Measurements from ENCODE around the gene MBOAT2. TPM values are rescaled to one million over a fixed set of nuclear protein-coding genes. Genes with fewer than 3 reads are reported as not detected.
"Not testable (repeated sequence)": the region's sequence is repeated elsewhere in the genome, so short reads cannot be mapped to it uniquely, and the experiment has no call there.

Gene MBOAT2
- total RNA-seq, 1 donor from 2014 or later, result 84.0 TPM

DNA sequence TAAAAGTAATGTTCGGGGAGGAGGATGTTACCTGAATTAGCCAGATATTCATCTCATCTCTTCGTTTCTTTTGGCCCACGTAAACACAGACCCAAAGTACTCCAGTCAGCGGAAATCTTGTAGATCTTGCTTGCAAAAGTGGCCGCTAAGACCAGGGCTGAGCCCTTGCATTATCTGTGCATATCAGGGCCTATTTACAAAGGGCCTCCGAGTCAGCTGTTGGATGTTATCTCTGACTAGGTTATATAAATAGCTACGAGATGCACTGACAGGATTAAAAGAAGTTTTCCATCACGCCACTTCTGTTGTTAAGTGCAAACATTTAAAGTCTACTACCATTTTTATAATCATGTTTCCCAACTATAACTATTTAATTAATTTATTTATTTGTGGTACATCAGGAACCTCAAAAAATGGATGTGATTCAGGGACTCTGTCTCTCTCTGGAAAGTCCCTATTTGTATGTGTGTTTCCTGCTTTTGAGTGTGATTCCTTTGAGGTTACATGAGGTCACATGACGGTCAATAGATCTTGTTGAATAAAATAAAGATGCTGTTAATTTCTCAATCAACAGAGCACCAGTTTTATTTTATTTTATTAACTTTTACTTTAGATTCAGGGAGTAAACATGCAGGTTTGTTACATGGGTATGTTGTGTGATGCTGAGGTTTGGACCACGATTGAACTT is 46.8 kb upstream of the MBOAT2 start:
- Histone ChIP-seq H3K27me3 (no peaks in the 10 kb centered on the region), H3K4me1 (no peaks in the 10 kb centered on the region), H3F3A (ENCODE audit: low read depth) (no peaks in the 10 kb centered on the region), H3K9me3 (ENCODE audit: low read depth) (no peaks in the 10 kb centered on the region), H3K4me3 (no peak overlapping the region), H3K79me2 (ENCODE audit: low read depth) (no peaks in the 10 kb centered on the region), H3K4me2 (no peak overlapping the region), H3K36me3 (no peaks in the 10 kb centered on the region), H4K20me1 (ENCODE audit: low read depth) (no peaks in the 10 kb centered on the region), H3K9ac (no peak overlapping the region), H3K27ac (no peak overlapping the region), H2AFZ (replicated peaks) (no peak overlapping the region)
- no peaks in the 10 kb centered on the region for H3K27me3 Mint-ChIP-seq (ENCODE audit: insufficient read depth, low read depth)
- H3K36me3 Mint-ChIP-seq, result no peaks in the 10 kb centered on the region
- no peak overlapping the region for H3K4me3 Mint-ChIP-seq
- no peaks in the 10 kb centered on the region for H3K4me1 Mint-ChIP-seq
- TF ChIP-seq EZH2phosphoT487 (IDR thresholded peaks at IDR 0.05) (no peak), EZH2 (IDR thresholded peaks at IDR 0.05) (no peak)
- TF ChIP-seq, protein P1, sequence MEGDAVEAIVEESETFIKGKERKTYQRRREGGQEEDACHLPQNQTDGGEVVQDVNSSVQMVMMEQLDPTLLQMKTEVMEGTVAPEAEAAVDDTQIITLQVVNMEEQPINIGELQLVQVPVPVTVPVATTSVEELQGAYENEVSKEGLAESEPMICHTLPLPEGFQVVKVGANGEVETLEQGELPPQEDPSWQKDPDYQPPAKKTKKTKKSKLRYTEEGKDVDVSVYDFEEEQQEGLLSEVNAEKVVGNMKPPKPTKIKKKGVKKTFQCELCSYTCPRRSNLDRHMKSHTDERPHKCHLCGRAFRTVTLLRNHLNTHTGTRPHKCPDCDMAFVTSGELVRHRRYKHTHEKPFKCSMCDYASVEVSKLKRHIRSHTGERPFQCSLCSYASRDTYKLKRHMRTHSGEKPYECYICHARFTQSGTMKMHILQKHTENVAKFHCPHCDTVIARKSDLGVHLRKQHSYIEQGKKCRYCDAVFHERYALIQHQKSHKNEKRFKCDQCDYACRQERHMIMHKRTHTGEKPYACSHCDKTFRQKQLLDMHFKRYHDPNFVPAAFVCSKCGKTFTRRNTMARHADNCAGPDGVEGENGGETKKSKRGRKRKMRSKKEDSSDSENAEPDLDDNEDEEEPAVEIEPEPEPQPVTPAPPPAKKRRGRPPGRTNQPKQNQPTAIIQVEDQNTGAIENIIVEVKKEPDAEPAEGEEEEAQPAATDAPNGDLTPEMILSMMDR (IDR thresholded peaks at IDR 0.05), result no peak
- H3K27ac Mint-ChIP-seq, result no peak overlapping the region
- no peaks in the 10 kb centered on the region for H3K9me3 Mint-ChIP-seq
- no peak for DNase-seq (ENCODE audit: low spot score)

GRCh38 chr2:9045595-9045994 is 42.1 kb upstream of the MBOAT2 start:
- no peaks in the 10 kb centered on the region for H3K4me1 ChIP-seq
- DNase-seq (ENCODE audit: low spot score), result no peak
- peaks cover 3% of the 10 kb centered on the region for H3K27me3 Mint-ChIP-seq (ENCODE audit: insufficient read depth, low read depth)
- H3K9me3 Mint-ChIP-seq, result no peaks in the 10 kb centered on the region
- no peaks in the 10 kb centered on the region for H4K20me1 ChIP-seq (ENCODE audit: low read depth)
- H3K4me3 ChIP-seq, result no peak overlapping the region
- no peak overlapping the region for H2AFZ ChIP-seq (replicated peaks)
- H3K79me2 ChIP-seq (ENCODE audit: low read depth), result no peaks in the 10 kb centered on the region
- H3F3A ChIP-seq (ENCODE audit: low read depth), result no peaks in the 10 kb centered on the region
- H3K36me3 Mint-ChIP-seq, result no peaks in the 10 kb centered on the region
- H3K9me3 ChIP-seq (ENCODE audit: low read depth), result no peaks in the 10 kb centered on the region
- no peaks in the 10 kb centered on the region for H3K27me3 ChIP-seq
- TF ChIP-seq EZH2 (IDR thresholded peaks at IDR 0.05) (no peak), EZH2phosphoT487 (IDR thresholded peaks at IDR 0.05) (no peak)
- TF ChIP-seq, protein P1 (IDR thresholded peaks at IDR 0.05), result no peak
- no peak overlapping the region for H3K4me3 Mint-ChIP-seq
- no peak overlapping the region for H3K27ac ChIP-seq
- H3K27ac Mint-ChIP-seq, result no peak overlapping the region
- H3K4me1 Mint-ChIP-seq, result no peaks in the 10 kb centered on the region
- no peak overlapping the region for H3K9ac ChIP-seq
- no peak overlapping the region for H3K4me2 ChIP-seq
- no peaks in the 10 kb centered on the region for H3K36me3 ChIP-seq

- H3K27me3 Mint-ChIP-seq (ENCODE audit: insufficient read depth, low read depth); H3K36me3 ChIP-seq; H3K27ac ChIP-seq; H3K4me3 ChIP-seq; H3K9ac ChIP-seq; H2AFZ ChIP-seq (replicated peaks); H3K4me1 ChIP-seq; H3K9me3 Mint-ChIP-seq; DNase-seq (ENCODE audit: low spot score); H3K27me3 ChIP-seq; H3F3A ChIP-seq (ENCODE audit: low read depth); H3K27ac Mint-ChIP-seq; H3K79me2 ChIP-seq (ENCODE audit: low read depth); H3K9me3 ChIP-seq (ENCODE audit: low read depth); H3K36me3 Mint-ChIP-seq; H4K20me1 ChIP-seq (ENCODE audit: low read depth); H3K4me1 Mint-ChIP-seq; H3K4me2 ChIP-seq; H3K4me3 Mint-ChIP-seq: not testable (repeated sequence)
Measured at GRCh38 chr2:9043491-9043890, 40.0 kb upstream of the MBOAT2 start.

DNA sequence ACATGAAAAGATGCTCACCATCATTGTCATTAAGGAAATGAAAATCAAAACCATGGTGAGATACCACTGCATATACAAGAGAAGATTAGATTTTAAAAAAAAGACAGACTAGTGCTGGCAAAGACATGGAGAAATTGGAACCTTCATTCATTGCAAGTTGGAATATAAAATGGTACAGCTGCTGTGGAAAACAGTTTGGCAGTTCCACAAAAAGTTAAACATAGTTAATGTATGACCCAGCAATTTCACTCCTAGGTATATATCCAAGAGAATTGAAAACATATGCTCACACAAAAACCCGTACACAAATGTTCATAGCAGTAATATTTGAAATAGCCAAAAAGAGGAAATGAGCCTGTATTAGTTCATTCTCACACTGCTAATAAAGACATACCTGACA is 33.7 kb upstream of the MBOAT2 start:
- H4K20me1 ChIP-seq (ENCODE audit: low read depth), result no peaks in the 10 kb centered on the region
- H3K4me1 Mint-ChIP-seq, result peaks cover 14% of the 10 kb centered on the region
- DNase-seq (ENCODE audit: low spot score), result no peak
- peaks cover 8% of the 10 kb centered on the region for H3K27me3 Mint-ChIP-seq (ENCODE audit: insufficient read depth, low read depth)
- no peak overlapping the region for H3K27ac Mint-ChIP-seq
- H3K79me2 ChIP-seq (ENCODE audit: low read depth), result no peaks in the 10 kb centered on the region
- no peak overlapping the region for H3K9ac ChIP-seq
- peaks cover 23% of the 10 kb centered on the region for H3K9me3 Mint-ChIP-seq
- no peak overlapping the region for H3K27ac ChIP-seq
- peaks cover 8% of the 10 kb centered on the region for H3K4me1 ChIP-seq
- no peak overlapping the region for H3K4me3 Mint-ChIP-seq
- no peaks in the 10 kb centered on the region for H3K27me3 ChIP-seq
- H3K36me3 Mint-ChIP-seq, result peaks cover 5% of the 10 kb centered on the region
- no peak overlapping the region for H2AFZ ChIP-seq (replicated peaks)
- H3K4me2 ChIP-seq, result no peak overlapping the region
- no peak overlapping the region for H3K4me3 ChIP-seq
- peaks cover 9% of the 10 kb centered on the region for H3K9me3 ChIP-seq (ENCODE audit: low read depth)
- no peaks in the 10 kb centered on the region for H3K36me3 ChIP-seq
- TF ChIP-seq EZH2 (IDR thresholded peaks at IDR 0.05) (no peak), EZH2phosphoT487 (IDR thresholded peaks at IDR 0.05) (no peak)
- TF ChIP-seq, protein P1 (IDR thresholded peaks at IDR 0.05), result no peak
- H3F3A ChIP-seq (ENCODE audit: low read depth), result no peaks in the 10 kb centered on the region

Data from neural progenitor cell (in vitro differentiated cells).